ENCODE data around the gene STYXL2. TPM values are rescaled to one million over a fixed set of nuclear protein-coding genes. Genes with fewer than 3 reads are reported as not detected.

Gene STYXL2
- total and polyA plus RNA-seq, 2 of the 8 experiments (the other 6 are each of a cell fraction or from before 2014, with no cell fraction given) = 0.09 to 0.22 TPM

DNA sequence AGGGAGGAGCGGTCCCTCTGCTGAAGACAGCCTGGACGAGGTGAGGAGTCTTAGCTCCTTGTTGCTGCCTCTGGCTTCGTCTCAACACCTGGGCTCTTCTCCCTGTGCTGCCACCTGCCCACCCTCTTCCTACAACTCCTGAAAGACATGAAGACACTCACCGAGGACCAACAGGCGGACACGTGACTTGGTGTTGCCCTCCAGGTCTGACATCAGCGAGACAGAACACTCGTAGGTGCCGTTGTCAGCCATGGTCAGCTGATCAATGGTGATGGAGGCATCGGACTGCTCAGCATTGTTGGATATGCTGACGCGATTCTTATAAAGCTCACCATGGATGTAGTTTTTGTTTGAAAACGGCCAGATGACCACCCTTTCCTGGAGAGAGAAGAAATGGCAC, 25.1 kb upstream of the STYXL2 start (continued):
- TF ChIP-seq, protein P1, sequence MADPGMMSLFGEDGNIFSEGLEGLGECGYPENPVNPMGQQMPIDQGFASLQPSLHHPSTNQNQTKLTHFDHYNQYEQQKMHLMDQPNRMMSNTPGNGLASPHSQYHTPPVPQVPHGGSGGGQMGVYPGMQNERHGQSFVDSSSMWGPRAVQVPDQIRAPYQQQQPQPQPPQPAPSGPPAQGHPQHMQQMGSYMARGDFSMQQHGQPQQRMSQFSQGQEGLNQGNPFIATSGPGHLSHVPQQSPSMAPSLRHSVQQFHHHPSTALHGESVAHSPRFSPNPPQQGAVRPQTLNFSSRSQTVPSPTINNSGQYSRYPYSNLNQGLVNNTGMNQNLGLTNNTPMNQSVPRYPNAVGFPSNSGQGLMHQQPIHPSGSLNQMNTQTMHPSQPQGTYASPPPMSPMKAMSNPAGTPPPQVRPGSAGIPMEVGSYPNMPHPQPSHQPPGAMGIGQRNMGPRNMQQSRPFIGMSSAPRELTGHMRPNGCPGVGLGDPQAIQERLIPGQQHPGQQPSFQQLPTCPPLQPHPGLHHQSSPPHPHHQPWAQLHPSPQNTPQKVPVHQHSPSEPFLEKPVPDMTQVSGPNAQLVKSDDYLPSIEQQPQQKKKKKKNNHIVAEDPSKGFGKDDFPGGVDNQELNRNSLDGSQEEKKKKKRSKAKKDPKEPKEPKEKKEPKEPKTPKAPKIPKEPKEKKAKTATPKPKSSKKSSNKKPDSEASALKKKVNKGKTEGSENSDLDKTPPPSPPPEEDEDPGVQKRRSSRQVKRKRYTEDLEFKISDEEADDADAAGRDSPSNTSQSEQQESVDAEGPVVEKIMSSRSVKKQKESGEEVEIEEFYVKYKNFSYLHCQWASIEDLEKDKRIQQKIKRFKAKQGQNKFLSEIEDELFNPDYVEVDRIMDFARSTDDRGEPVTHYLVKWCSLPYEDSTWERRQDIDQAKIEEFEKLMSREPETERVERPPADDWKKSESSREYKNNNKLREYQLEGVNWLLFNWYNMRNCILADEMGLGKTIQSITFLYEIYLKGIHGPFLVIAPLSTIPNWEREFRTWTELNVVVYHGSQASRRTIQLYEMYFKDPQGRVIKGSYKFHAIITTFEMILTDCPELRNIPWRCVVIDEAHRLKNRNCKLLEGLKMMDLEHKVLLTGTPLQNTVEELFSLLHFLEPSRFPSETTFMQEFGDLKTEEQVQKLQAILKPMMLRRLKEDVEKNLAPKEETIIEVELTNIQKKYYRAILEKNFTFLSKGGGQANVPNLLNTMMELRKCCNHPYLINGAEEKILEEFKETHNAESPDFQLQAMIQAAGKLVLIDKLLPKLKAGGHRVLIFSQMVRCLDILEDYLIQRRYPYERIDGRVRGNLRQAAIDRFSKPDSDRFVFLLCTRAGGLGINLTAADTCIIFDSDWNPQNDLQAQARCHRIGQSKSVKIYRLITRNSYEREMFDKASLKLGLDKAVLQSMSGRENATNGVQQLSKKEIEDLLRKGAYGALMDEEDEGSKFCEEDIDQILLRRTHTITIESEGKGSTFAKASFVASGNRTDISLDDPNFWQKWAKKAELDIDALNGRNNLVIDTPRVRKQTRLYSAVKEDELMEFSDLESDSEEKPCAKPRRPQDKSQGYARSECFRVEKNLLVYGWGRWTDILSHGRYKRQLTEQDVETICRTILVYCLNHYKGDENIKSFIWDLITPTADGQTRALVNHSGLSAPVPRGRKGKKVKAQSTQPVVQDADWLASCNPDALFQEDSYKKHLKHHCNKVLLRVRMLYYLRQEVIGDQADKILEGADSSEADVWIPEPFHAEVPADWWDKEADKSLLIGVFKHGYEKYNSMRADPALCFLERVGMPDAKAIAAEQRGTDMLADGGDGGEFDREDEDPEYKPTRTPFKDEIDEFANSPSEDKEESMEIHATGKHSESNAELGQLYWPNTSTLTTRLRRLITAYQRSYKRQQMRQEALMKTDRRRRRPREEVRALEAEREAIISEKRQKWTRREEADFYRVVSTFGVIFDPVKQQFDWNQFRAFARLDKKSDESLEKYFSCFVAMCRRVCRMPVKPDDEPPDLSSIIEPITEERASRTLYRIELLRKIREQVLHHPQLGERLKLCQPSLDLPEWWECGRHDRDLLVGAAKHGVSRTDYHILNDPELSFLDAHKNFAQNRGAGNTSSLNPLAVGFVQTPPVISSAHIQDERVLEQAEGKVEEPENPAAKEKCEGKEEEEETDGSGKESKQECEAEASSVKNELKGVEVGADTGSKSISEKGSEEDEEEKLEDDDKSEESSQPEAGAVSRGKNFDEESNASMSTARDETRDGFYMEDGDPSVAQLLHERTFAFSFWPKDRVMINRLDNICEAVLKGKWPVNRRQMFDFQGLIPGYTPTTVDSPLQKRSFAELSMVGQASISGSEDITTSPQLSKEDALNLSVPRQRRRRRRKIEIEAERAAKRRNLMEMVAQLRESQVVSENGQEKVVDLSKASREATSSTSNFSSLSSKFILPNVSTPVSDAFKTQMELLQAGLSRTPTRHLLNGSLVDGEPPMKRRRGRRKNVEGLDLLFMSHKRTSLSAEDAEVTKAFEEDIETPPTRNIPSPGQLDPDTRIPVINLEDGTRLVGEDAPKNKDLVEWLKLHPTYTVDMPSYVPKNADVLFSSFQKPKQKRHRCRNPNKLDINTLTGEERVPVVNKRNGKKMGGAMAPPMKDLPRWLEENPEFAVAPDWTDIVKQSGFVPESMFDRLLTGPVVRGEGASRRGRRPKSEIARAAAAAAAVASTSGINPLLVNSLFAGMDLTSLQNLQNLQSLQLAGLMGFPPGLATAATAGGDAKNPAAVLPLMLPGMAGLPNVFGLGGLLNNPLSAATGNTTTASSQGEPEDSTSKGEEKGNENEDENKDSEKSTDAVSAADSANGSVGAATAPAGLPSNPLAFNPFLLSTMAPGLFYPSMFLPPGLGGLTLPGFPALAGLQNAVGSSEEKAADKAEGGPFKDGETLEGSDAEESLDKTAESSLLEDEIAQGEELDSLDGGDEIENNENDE (IDR thresholded peaks at IDR 0.05; ENCODE audit: insufficient replicate concordance, low read length) = no peak
- no peak for TF ChIP-seq PHF8 (conservative IDR thresholded peaks at IDR 0.05; ENCODE audit: low read depth, low read length)
- TF ChIP-seq SRF (IDR thresholded peaks at IDR 0.05; ENCODE audit: low read depth, low read length) = no peak
